SU-DHL-6 (cell line): Measurements from ENCODE around the gene STK39.

Source experiments
- H2AFZ ChIP-seq: fragments of 200-600 bp; sonication (generic); 2 replicates; pipeline ENCODE4 v1.6.1; 2014; ENCODE audit warnings: low read depth, mild to moderate bottlenecking, moderate library complexity, mixed read lengths, antibody characterized with exemption, low read length; ENCODE audit not compliant: severe bottlenecking
- H3F3A ChIP-seq: fragments of 200-600 bp; shearing (Covaris generic); 2 replicates; pipeline ENCODE4 v1.6.0; 2016; ENCODE audit warnings: antibody characterized with exemption, mild to moderate bottlenecking; ENCODE audit not compliant: insufficient read depth
- H3K27ac ChIP-seq: fragments of 200-600 bp; sonication (generic); 2 replicates; pipeline ENCODE4 v1.5.1; 2016; ENCODE audit warnings: low read depth, mild to moderate bottlenecking, low read length, moderate library complexity, mixed read lengths
- H3K27me3 ChIP-seq: fragments of 200-600 bp; sonication (generic), shearing (Covaris generic); 2 replicates; pipeline ENCODE4 v1.6.0; 2014; ENCODE audit warnings: mild to moderate bottlenecking, low read length
- H3K36me3 ChIP-seq: fragments of 200-600 bp; sonication (generic); 2 replicates; pipeline ENCODE4 v1.6.1; 2014; ENCODE audit warnings: mild to moderate bottlenecking, low read length, mixed read lengths
- H3K4me2 ChIP-seq: fragments of 300-600, 200-600 bp; shearing (Covaris generic), sonication (generic); 2 replicates; pipeline ENCODE4 v1.6.0; 2014; ENCODE audit warnings: low read length, low read depth, mild to moderate bottlenecking; ENCODE audit not compliant: poor library complexity, severe bottlenecking
- H3K4me3 ChIP-seq: fragments of 200-600 bp; sonication (generic); 2 replicates; pipeline ENCODE4 v1.5.1; 2014; ENCODE audit warnings: antibody characterized with exemption, low read length, mild to moderate bottlenecking, mixed read lengths; ENCODE audit not compliant: insufficient read depth, poor library complexity, severe bottlenecking
- H3K79me2 ChIP-seq: fragments of 200-600 bp; sonication (generic); 2 replicates; pipeline ENCODE4 v1.6.1; 2014; ENCODE audit warnings: mild to moderate bottlenecking, low read length, moderate library complexity; ENCODE audit not compliant: insufficient read depth
- H3K9ac ChIP-seq: fragments of 200-600 bp; sonication (generic); 2 replicates; pipeline ENCODE4 v1.7.0; 2014; ENCODE audit warnings: mild to moderate bottlenecking, low read length
- H3K9me2 ChIP-seq: fragments of 200-600 bp; sonication (generic); replicated peaks from 2 replicates; pipeline ENCODE4 v1.6.1; 2014; ENCODE audit warnings: low read length; ENCODE audit not compliant: insufficient read depth
- H3K9me3 ChIP-seq: fragments of 200-600 bp; sonication (generic); 2 replicates; pipeline ENCODE4 v1.6.1; 2014; ENCODE audit warnings: low read length, mixed read lengths; ENCODE audit not compliant: insufficient read depth
- H4K20me1 ChIP-seq: fragments of 200-600 bp; sonication (generic); 2 replicates; pipeline ENCODE4 v1.6.1; 2014; ENCODE audit warnings: low read depth, mild to moderate bottlenecking, antibody characterized with exemption, low read length, moderate library complexity, mixed read lengths
- CTCF ChIP-seq: fragments of 200-600 bp; sonication (generic); IDR thresholded peaks from one replicate; pipeline ENCODE4 v1.5.1; 2017; ENCODE audit warnings: antibody characterized with exemption, mild to moderate bottlenecking, low read length, moderate library complexity; ENCODE audit not compliant: insufficient read depth, poor library complexity, severe bottlenecking
- EZH2phosphoT487 ChIP-seq: fragments of 200-600 bp; sonication (generic), shearing (Covaris generic); conservative IDR thresholded peaks from 2 replicates; pipeline ENCODE4 v1.6.1; 2018; ENCODE audit warnings: mild to moderate bottlenecking, antibody characterized with exemption, low read length, moderate library complexity, mixed read lengths

The STK39 gene

DNA sequence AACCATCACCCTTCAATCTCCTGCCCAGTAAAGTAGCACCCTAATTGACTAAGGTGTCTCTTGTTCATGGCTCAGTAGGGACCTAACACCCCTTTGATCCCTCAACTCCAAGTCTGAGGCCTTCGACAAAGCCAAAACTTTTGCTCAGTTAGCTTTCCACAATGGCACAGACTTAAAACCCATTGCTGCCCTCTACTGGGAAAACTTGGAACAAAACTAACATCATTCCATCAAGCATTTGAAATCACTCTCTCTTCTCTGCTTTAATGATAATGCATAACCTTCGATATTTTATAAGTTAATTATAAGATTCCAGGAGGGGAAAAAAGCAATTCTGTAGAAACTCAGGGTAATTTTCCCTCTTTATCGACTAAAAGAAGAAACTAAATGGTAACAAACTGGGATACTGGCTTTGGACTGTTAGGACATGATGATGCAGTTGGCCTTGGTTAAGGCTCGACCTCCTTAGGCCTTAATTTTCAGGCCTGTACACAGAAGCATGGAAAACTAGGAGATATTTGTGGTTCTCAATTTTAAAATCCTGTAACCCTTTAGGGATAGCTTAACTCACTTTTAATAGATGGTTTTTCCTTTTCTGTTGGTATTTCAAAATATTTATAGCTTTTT lies 127.8 kb downstream of the STK39 start:
- H3K27ac ChIP-seq: no peak overlapping the region
- TF ChIP-seq EZH2phosphoT487: no peak
- no peak overlapping the region for H2AFZ ChIP-seq
- peaks cover 6% of the 10 kb centered on the region; the same call in 1 of the 2 replicates for H3F3A ChIP-seq
- H3K9ac ChIP-seq: no peak overlapping the region
- no peaks in the 10 kb centered on the region for H3K79me2 ChIP-seq
- H3K36me3 ChIP-seq: peaks cover 8% of the 10 kb centered on the region; the same call in 1 of the 2 replicates
- no peaks in the 10 kb centered on the region for H3K27me3 ChIP-seq
- H3K9me3 ChIP-seq: no peaks in the 10 kb centered on the region
- H4K20me1 ChIP-seq: no peaks in the 10 kb centered on the region
- no peaks in the 10 kb centered on the region for H3K9me2 ChIP-seq
- no peak overlapping the region for H3K4me3 ChIP-seq
- H3K4me2 ChIP-seq: no peak overlapping the region

- no peak overlapping the region for H3K4me2 ChIP-seq
- H3K27ac ChIP-seq: no peak overlapping the region
- TF ChIP-seq EZH2phosphoT487 (no peak), CTCF (peak; percentile 46)
- H3K4me3 ChIP-seq: no peak overlapping the region
- no peaks in the 10 kb centered on the region for H3K79me2 ChIP-seq
- peaks cover 6% of the 10 kb centered on the region; the same call in 1 of the 2 replicates for H3F3A ChIP-seq
- peaks cover 8% of the 10 kb centered on the region; the same call in 1 of the 2 replicates for H3K36me3 ChIP-seq
- no peaks in the 10 kb centered on the region for H3K27me3 ChIP-seq
- no peak overlapping the region for H3K9ac ChIP-seq
- no peaks in the 10 kb centered on the region for H3K9me3 ChIP-seq
- H2AFZ ChIP-seq: no peak overlapping the region
- H3K9me2 ChIP-seq: no peaks in the 10 kb centered on the region
- no peaks in the 10 kb centered on the region for H4K20me1 ChIP-seq
Observed at GRCh38 chr2:168118733-168119514, 128.5 kb downstream of the STK39 start.

GRCh38 chr2:168116448-168116847 lies 130.9 kb downstream of the STK39 start:
- Histone ChIP-seq H3K36me3 (no peaks in the 10 kb centered on the region), H3K4me2 (no peak overlapping the region), H3K27me3 (no peaks in the 10 kb centered on the region), H3K27ac (no peak overlapping the region), H3K79me2 (no peaks in the 10 kb centered on the region), H3K9ac (no peak overlapping the region), H3K9me3 (no peaks in the 10 kb centered on the region), H3K4me3 (no peak overlapping the region), H2AFZ (no peak overlapping the region), H3F3A (peaks cover 6% of the 10 kb centered on the region; the same call in 1 of the 2 replicates), H3K9me2 (no peaks in the 10 kb centered on the region), H4K20me1 (no peaks in the 10 kb centered on the region)
- no peak for TF ChIP-seq CTCF
- TF ChIP-seq EZH2phosphoT487: no peak

DNA sequence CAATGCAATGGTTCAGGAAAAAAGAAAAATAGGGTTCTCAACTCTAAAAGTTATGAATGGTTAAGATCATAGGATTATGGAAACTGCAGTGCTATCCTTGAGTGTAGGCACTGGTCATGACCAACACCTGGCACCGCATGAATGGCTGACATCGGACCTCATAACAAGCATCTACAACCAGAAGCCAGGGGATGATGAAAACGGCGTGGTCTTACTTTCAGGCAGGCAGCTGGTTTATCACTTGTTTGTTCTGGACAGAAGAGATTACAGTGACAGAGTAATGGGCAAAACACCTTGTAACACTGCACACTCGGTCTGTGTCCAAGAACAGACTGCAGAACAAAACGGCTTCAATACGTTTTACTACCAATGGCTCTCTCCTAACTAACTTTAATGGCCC lies 132.8 kb downstream of the STK39 start:
- TF ChIP-seq CTCF (no peak), EZH2phosphoT487 (no peak)
- Histone ChIP-seq H3K9me2 (no peaks in the 10 kb centered on the region), H3K4me3 (no peak overlapping the region), H4K20me1 (no peaks in the 10 kb centered on the region), H3K27ac (no peak overlapping the region), H3K79me2 (no peaks in the 10 kb centered on the region), H3K9me3 (no peaks in the 10 kb centered on the region), H3K27me3 (no peaks in the 10 kb centered on the region), H3K9ac (no peak overlapping the region), H3K36me3 (no peaks in the 10 kb centered on the region), H3F3A (peaks cover 6% of the 10 kb centered on the region; the same call in 1 of the 2 replicates), H2AFZ (no peak overlapping the region), H3K4me2 (no peak overlapping the region)
